PC-3 (cell line): Measurements from ENCODE around the gene SPSB1.

Experiments
- EZH2phosphoT487 ChIP-seq: fragments of 300-600 bp; sonication (generic); IDR thresholded peaks from 2 replicates; pipeline ENCODE4 v1.6.1; 2018; ENCODE audit warnings: mild to moderate bottlenecking, antibody characterized with exemption, low read length, borderline replicate concordance
- TF ChIP-seq, protein P1 (sequence below): fragments of 300-600 bp; sonication (generic); conservative IDR thresholded peaks from 2 replicates; pipeline ENCODE4 v1.5.1; 2017; ENCODE audit warnings: antibody characterized with exemption, low read depth, mild to moderate bottlenecking, low read length

DNA sequence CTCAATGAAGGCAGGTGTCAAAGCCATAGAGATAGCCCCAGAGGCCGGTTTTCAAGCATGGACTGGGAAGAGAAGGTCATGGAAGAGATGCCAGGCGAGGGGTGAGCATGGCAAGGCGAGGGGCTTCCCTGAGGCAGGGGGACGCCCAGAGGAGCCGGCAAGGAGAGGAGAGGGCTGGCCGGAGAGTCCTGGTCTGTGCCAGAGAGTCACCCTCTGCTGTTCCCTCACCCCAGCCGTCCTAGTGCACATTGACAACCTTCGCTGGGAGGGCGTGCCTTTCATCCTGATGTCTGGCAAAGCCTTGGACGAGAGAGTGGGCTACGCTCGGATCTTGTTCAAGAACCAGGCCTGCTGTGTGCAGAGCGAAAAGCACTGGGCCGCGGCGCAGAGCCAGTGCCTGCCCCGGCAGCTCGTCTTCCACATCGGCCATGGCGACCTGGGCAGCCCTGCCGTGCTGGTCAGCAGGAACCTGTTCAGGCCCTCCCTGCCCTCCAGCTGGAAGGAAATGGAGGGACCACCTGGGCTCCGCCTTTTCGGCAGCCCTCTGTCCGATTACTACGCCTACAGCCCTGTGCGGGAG is 29.3 kb upstream of the SPSB1 start:
- TF ChIP-seq, protein P1, sequence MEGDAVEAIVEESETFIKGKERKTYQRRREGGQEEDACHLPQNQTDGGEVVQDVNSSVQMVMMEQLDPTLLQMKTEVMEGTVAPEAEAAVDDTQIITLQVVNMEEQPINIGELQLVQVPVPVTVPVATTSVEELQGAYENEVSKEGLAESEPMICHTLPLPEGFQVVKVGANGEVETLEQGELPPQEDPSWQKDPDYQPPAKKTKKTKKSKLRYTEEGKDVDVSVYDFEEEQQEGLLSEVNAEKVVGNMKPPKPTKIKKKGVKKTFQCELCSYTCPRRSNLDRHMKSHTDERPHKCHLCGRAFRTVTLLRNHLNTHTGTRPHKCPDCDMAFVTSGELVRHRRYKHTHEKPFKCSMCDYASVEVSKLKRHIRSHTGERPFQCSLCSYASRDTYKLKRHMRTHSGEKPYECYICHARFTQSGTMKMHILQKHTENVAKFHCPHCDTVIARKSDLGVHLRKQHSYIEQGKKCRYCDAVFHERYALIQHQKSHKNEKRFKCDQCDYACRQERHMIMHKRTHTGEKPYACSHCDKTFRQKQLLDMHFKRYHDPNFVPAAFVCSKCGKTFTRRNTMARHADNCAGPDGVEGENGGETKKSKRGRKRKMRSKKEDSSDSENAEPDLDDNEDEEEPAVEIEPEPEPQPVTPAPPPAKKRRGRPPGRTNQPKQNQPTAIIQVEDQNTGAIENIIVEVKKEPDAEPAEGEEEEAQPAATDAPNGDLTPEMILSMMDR = no peak
- TF ChIP-seq EZH2phosphoT487 = no peak
